ENCODE measurements around the gene CDR2. TPM values are rescaled to one million over a fixed set of nuclear protein-coding genes. Genes with fewer than 3 reads are reported as not detected.

Gene CDR2
- total RNA-seq, 4 donors from 2014 or later = 20.1 to 26.8 (median 25.3) TPM

DNA sequence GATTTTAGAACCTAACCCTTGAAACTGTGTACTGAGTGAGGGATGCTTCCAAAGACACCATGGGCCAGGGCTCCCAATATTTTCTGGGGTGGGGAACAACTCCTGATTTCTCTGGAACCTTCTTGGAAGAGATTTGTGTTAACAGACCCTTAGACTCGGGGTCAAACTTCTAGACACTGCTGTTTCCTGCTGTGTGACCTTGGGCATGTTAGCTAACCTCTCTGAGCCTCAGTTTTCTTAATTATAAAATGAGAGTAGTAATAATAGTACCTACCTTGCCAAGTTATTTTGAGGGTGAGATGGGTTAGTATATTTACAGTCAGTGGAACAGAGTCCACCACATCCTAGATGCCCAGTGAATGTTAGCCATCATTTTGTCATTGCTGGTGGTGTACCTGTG is 58.4 kb downstream of the CDR2 start:
- TF ChIP-seq CTCF (IDR thresholded peaks at IDR 0.05) = no peak
- DNase-seq (ENCODE audit: low spot score) (no peak), ATAC-seq (ENCODE audit: low FRiP score) (no peak)

- no peak for TF ChIP-seq CTCF (IDR thresholded peaks at IDR 0.05)
- no peak for ATAC-seq (ENCODE audit: low FRiP score)
- DNase-seq (ENCODE audit: low spot score) = no peak
These were observed 59.5 kb downstream of the CDR2 start for GRCh38 chr16:22314661-22315626.

GRCh38 chr16:22313876-22314470 is 60.4 kb downstream of the CDR2 start:
- DNase-seq (ENCODE audit: low spot score) = no peak

DNA sequence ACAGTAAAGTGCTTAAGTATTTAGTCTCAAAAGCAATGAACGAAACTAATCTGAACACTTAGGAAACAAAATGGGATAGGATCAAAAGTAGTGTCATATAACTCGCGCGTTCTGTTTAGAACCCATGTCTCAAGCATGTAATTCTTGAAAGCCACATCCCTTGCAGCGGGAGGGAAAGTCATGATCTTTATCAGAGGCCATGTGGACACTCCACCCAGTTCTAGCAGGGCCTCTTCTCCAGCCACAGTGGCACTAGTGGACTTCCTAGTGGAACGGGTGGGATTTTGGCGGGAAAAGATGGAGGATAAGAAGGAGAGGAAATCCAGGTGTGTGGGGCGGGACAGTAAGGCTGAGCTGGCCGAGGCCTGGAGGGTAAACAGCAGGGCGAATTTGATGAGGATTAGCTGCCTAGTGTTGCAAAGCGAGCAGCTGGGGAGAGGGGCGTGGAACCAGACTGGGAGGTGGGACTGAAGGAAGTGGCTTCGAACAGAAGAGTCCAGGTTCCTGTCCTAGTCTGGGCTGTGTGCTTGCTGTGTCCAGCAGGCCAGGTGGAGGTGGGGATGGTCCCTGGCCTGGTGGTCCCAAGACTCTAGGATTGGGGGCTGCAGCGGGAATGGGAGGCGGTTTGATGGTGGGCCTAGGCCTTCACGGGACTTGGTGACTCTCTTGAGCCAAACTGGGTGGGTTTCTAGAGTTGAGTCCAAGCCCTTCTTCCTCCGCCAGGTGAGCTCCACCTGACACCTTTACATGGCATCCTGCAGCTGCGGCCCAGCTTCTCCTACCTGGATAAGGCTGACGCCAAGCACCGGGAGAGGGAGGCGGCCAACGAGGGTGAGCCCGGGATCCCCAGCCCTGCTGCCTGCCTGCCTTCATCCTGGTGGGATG is 61.3 kb downstream of the CDR2 start:
- TF ChIP-seq CTCF (IDR thresholded peaks at IDR 0.05) = no peak
- ATAC-seq (ENCODE audit: low FRiP score) (no peak), DNase-seq (ENCODE audit: low spot score) (no peak)

More at GRCh38 chr16:22313876-22314470, 60.4 kb downstream of the CDR2 start:
- TF ChIP-seq CTCF (IDR thresholded peaks at IDR 0.05) = no peak
- ATAC-seq (ENCODE audit: low FRiP score) = no peak

GRCh38 chr16:22311520-22311919 is 62.9 kb downstream of the CDR2 start:
- no peak for ATAC-seq (ENCODE audit: low FRiP score)
- no peak for TF ChIP-seq CTCF (IDR thresholded peaks at IDR 0.05)
- DNase-seq (ENCODE audit: low spot score) = no peak

- no peak for TF ChIP-seq CTCF (IDR thresholded peaks at IDR 0.05)
- DNase-seq (ENCODE audit: low spot score) = no peak
- no peak for ATAC-seq (ENCODE audit: low FRiP score)
These were observed 65.4 kb downstream of the CDR2 start for GRCh38 chr16:22308824-22309520.
